Astrocyte (in vitro differentiated cells and primary cell): ENCODE measurements around the gene ALDOA. TPM values are rescaled to one million over a fixed set of nuclear protein-coding genes. Genes with fewer than 3 reads are reported as not detected.

ENCODE experiments used
- DNase-seq: peaks from one replicate; pipeline ENCODE4 v3.0.0-alpha.2; 2010; ENCODE audit warnings: low read depth
- FAIRE-seq: peaks from 2 replicates; lab custom pipeline; 2011; peaks lifted over from hg19 to GRCh38; lab: Jason Lieb, UNC
- H2AFZ ChIP-seq: 2 replicates; pipeline ENCODE4 v1.6.0; 2012; ENCODE audit warnings: low read depth, low read length, inconsistent platforms
- H3K27ac ChIP-seq: 2 replicates; pipeline ENCODE4 v1.5.1; 2011; ENCODE audit warnings: low read depth, low read length, inconsistent platforms
- H3K27me3 ChIP-seq: 2 replicates; pipeline ENCODE4 v1.6.0; 2011; ENCODE audit warnings: low read length, inconsistent platforms; ENCODE audit not compliant: insufficient read depth
- H3K36me3 ChIP-seq: 2 replicates; pipeline ENCODE4 v1.5.1; 2011; ENCODE audit warnings: low read length, inconsistent platforms; ENCODE audit not compliant: insufficient read depth
- H3K4me1 ChIP-seq: 2 replicates; pipeline ENCODE4 v1.5.1; 2011; ENCODE audit warnings: low read length, inconsistent platforms; ENCODE audit not compliant: insufficient read depth
- H3K4me2 ChIP-seq: 2 replicates; pipeline ENCODE4 v1.6.0; 2012; ENCODE audit warnings: low read length, inconsistent platforms
- H3K4me3 ChIP-seq: 2 replicates; pipeline ENCODE4 v1.5.1; 2011; ENCODE audit warnings: low read depth, mild to moderate bottlenecking, low read length, inconsistent platforms; ENCODE audit not compliant: insufficient read depth
- H3K79me2 ChIP-seq: 2 replicates; pipeline ENCODE4 v1.6.0; 2012; ENCODE audit warnings: mild to moderate bottlenecking, low read length, inconsistent platforms; ENCODE audit not compliant: insufficient read depth
- H3K9ac ChIP-seq: 2 replicates; pipeline ENCODE4 v1.6.0; 2012; ENCODE audit warnings: mild to moderate bottlenecking, low read length, inconsistent platforms
- H3K9me3 ChIP-seq: 2 replicates; pipeline ENCODE4 v1.5.1; 2012; ENCODE audit warnings: low read depth, mild to moderate bottlenecking, low read length, inconsistent platforms; ENCODE audit not compliant: insufficient read depth
- H4K20me1 ChIP-seq: 2 replicates; pipeline ENCODE4 v1.6.0; 2012; ENCODE audit warnings: low read length, inconsistent platforms; ENCODE audit not compliant: insufficient read depth
- H3K27ac Mint-ChIP-seq: one replicate; pipeline ENCODE4 v1.8.0; 2021; ENCODE audit warnings: mild to moderate bottlenecking, mixed read lengths; ENCODE audit not compliant: unreplicated experiment
- H3K27me3 Mint-ChIP-seq: one replicate; pipeline ENCODE4 v1.8.0; 2021; ENCODE audit warnings: low read depth, mixed read lengths; ENCODE audit not compliant: unreplicated experiment
- H3K36me3 Mint-ChIP-seq: one replicate; pipeline ENCODE4 v1.8.0; 2021; ENCODE audit warnings: low read depth, mixed read lengths; ENCODE audit not compliant: unreplicated experiment
- H3K4me1 Mint-ChIP-seq: one replicate; pipeline ENCODE4 v1.8.0; 2021; ENCODE audit warnings: low read depth, mixed read lengths; ENCODE audit not compliant: unreplicated experiment
- H3K4me3 Mint-ChIP-seq: one replicate; pipeline ENCODE4 v1.8.0; 2021; ENCODE audit warnings: mild to moderate bottlenecking, moderate library complexity, mixed read lengths; ENCODE audit not compliant: unreplicated experiment
- H3K9me3 Mint-ChIP-seq: one replicate; pipeline ENCODE4 v1.8.0; 2021; ENCODE audit warnings: mild to moderate bottlenecking, mixed read lengths; ENCODE audit not compliant: unreplicated experiment
- EZH2 ChIP-seq: IDR thresholded peaks from 2 replicates; pipeline ENCODE4 v1.6.1; 2012; ENCODE audit warnings: mild to moderate bottlenecking, low read length, inconsistent platforms; ENCODE audit not compliant: insufficient read depth
- total RNA-seq: library from RNA; stranded (reverse); gene quantifications from 2 replicates; pipeline ENCODE4 v1.2.1, GENCODE V29; 2021
- TF ChIP-seq, protein P1 (sequence below): IDR thresholded peaks from 2 replicates; pipeline ENCODE4 v1.5.1; 2011; ENCODE audit warnings: low read depth, mild to moderate bottlenecking, inconsistent platforms, low read length, moderate library complexity; ENCODE audit not compliant: insufficient read depth

ALDOA gene
- total RNA-seq, 1 donor from 2014 or later = 1,795 TPM

DNA sequence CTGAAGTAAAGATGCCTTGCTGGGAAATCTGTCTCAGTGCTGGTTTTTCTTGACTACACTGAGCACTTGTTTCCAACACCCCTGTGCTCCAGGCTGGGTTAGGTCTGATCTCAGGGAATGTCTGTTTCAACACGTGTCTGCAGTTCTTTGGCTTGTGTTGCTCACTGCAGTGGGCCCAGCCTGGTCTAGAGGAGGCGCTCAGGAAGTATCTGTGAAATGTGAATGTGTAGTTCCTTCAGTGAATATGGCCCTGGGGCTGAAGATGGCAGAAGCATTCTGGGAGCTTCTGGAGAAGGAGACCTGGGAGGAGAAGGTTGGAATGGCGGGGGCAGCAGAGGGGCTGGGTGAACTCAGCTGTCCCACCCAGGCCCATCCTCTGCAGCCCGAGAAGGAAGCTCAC is 38.5 kb downstream of the ALDOA start:
- H3K79me2 ChIP-seq = no peaks in the 10 kb centered on the region
- Mint-ChIP-seq H3K9me3 (peaks cover 1% of the 10 kb centered on the region), H3K36me3 (peaks cover 23% of the 10 kb centered on the region), H3K4me1 (no peaks in the 10 kb centered on the region), H3K27ac (no peak overlapping the region), H3K4me3 (no peak overlapping the region), H3K27me3 (peaks cover 4% of the 10 kb centered on the region)
- H3K4me2 ChIP-seq = no peak overlapping the region
- H3K9me3 ChIP-seq = no peaks in the 10 kb centered on the region
- DNase-seq (no peak), FAIRE-seq (no peak)
- H3K4me1 ChIP-seq = no peaks in the 10 kb centered on the region
- no peak overlapping the region for H3K27ac ChIP-seq
- H3K9ac ChIP-seq = no peak overlapping the region
- no peaks in the 10 kb centered on the region for H4K20me1 ChIP-seq
- no peak overlapping the region for H2AFZ ChIP-seq
- H3K4me3 ChIP-seq = no peak overlapping the region
- H3K36me3 ChIP-seq = no peaks in the 10 kb centered on the region
- no peaks in the 10 kb centered on the region for H3K27me3 ChIP-seq
- TF ChIP-seq, protein P1, sequence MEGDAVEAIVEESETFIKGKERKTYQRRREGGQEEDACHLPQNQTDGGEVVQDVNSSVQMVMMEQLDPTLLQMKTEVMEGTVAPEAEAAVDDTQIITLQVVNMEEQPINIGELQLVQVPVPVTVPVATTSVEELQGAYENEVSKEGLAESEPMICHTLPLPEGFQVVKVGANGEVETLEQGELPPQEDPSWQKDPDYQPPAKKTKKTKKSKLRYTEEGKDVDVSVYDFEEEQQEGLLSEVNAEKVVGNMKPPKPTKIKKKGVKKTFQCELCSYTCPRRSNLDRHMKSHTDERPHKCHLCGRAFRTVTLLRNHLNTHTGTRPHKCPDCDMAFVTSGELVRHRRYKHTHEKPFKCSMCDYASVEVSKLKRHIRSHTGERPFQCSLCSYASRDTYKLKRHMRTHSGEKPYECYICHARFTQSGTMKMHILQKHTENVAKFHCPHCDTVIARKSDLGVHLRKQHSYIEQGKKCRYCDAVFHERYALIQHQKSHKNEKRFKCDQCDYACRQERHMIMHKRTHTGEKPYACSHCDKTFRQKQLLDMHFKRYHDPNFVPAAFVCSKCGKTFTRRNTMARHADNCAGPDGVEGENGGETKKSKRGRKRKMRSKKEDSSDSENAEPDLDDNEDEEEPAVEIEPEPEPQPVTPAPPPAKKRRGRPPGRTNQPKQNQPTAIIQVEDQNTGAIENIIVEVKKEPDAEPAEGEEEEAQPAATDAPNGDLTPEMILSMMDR = no peak
- TF ChIP-seq EZH2 = no peak

DNA sequence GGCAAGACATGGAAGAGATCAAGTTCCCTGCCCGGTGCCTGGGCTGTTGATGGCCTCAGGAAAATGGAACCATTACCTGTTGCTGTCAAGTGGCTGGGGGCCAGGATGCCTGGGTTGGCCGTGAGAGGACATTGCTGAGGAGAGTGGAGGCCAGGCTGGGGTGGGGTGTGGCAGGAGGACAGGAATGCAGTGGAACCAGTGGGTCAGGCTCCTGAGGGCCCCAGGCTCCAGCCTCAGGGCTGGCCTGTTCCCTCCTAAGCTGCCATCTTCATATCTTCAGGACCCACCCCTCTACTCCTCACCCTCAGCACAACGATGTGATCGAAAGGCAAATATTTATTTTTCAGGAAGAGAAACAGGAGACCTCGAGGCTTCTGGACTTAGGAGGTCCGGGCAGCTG is 38.9 kb downstream of the ALDOA start:
- peaks cover 23% of the 10 kb centered on the region for H3K36me3 Mint-ChIP-seq
- Histone ChIP-seq H3K4me3 (no peak overlapping the region), H3K27me3 (no peaks in the 10 kb centered on the region), H3K27ac (no peak overlapping the region), H2AFZ (no peak overlapping the region), H3K9ac (no peak overlapping the region), H3K79me2 (no peaks in the 10 kb centered on the region), H3K9me3 (no peaks in the 10 kb centered on the region), H4K20me1 (no peaks in the 10 kb centered on the region), H3K4me1 (no peaks in the 10 kb centered on the region), H3K36me3 (no peaks in the 10 kb centered on the region), H3K4me2 (no peak overlapping the region)
- no peak overlapping the region for H3K4me3 Mint-ChIP-seq
- FAIRE-seq = no peak
- no peak overlapping the region for H3K27ac Mint-ChIP-seq
- peaks cover 1% of the 10 kb centered on the region for H3K9me3 Mint-ChIP-seq
- DNase-seq = no peak
- H3K27me3 Mint-ChIP-seq = peaks cover 4% of the 10 kb centered on the region
- TF ChIP-seq, protein P1 = no peak
- no peak for TF ChIP-seq EZH2
- H3K4me1 Mint-ChIP-seq = no peaks in the 10 kb centered on the region

DNA sequence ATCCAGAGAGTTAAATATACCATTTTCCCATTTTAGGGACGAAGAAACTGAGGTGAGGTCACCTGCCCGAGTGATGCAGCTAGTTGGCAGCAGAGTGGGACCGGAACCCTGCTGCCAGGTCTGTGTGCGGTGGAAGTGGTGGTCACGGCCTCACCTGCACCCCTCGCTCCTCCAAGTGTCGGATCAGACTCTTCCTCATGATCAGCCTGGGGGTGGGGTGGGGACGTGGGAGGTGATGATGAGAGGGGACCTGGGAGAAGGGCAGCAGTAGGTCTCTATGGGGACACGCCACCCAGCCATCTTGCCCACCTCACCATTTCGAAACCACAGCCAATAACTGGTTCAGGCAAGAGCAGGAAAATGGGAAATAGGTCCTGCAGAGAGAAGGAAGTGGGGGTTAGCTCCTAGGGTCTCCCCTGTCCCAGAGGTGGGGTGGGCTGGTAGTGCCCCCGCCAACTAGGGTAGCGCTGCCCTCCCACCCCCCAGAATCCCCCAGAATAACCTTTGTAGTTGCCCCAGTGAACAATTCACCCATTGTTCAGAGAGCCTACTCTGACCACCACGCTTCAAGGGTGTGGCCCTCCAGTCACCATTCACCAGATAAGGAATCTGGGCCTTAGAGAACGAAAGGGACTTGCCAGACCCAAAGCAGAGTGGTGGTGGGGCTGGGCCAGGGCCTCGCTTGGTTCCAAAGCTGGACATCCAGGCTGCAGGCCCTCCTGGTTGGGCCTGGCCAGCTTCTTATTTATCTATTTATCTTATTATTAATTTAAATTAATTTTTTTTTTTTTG is 42.7 kb downstream of the ALDOA start:
- no peaks in the 10 kb centered on the region for H3K4me1 ChIP-seq
- H3K4me3 ChIP-seq = no peak overlapping the region
- DNase-seq (no peak), FAIRE-seq (no peak)
- Mint-ChIP-seq H3K36me3 (peaks cover 21% of the 10 kb centered on the region), H3K27ac (no peak overlapping the region), H3K27me3 (peaks cover 4% of the 10 kb centered on the region), H3K4me3 (no peak overlapping the region), H3K4me1 (peaks cover 6% of the 10 kb centered on the region), H3K9me3 (no peaks in the 10 kb centered on the region)
- no peaks in the 10 kb centered on the region for H3K79me2 ChIP-seq
- H4K20me1 ChIP-seq = no peaks in the 10 kb centered on the region
- no peak overlapping the region for H3K9ac ChIP-seq
- H3K27ac ChIP-seq = no peak overlapping the region
- H3K9me3 ChIP-seq = no peaks in the 10 kb centered on the region
- H2AFZ ChIP-seq = no peak overlapping the region
- TF ChIP-seq EZH2 = no peak
- TF ChIP-seq, protein P1 = no peak
- H3K27me3 ChIP-seq = no peaks in the 10 kb centered on the region
- no peak overlapping the region for H3K4me2 ChIP-seq
- no peaks in the 10 kb centered on the region for H3K36me3 ChIP-seq
